GM18526 (cell line): ENCODE results near the gene EXPH5.

ENCODE experiments used
- POLR2A ChIP-seq: IDR thresholded peaks from 3 replicates; pipeline ENCODE4 v1.6.1; 2011; ENCODE audit not compliant: insufficient read length; ENCODE audit errors: extremely low read depth

The EXPH5 gene

DNA sequence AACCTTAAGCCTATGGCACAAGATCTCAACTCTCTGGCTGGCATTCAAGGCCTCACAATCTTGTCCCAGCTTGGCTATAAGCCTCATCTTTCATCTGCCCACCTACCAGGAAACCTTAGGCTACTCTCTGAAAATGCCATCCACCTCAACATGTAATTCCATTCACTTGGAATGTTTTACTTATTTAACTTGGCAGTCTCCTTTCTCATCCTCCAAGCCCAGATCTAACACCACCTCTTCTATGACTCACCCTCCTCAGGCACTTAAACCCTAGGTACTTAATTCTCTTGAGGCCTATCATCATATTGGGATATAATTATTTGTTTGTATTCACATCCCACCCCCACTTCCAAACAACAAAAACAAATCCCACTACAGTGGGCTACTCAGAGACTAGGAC is 110.4 kb downstream of the EXPH5 start:
- TF ChIP-seq POLR2A, result no peak

DNA sequence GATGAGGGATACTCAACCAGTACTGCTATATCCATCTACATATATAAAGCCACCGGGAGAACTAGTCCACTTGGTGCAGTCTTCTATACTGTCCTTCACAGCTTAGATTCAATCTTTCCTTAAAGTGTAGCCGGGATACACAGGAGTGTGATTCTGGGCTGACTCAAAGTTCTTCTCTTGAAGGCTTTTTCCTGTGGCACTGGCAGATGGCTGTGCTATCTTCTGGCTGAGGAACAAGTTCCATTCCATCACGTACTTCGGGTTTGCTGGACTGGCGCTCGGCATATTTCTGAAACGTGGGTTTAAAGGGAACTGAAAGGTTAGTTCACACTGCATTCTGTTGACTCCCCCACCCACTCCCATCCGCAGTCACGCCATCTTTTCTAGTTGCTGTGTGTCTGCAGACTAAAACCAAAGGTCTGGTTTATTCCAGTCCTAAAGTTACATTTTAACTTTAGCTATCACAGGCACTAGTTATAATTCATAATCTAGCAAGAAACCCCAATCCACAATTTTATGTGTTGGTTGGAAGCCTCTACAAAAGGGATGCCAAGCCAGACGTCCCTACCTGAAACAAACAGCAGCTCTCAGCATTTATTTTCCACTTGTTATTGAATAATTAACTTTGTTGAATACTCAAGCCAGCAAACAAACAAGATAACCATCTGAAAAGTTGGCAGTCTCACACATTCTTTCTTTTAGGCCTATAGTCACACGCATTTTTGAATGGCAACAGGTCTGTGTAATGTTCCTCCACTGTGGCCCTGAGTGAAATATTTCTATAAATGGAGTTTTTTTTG is 118.7 kb downstream of the EXPH5 start:
- no peak for TF ChIP-seq POLR2A

DNA sequence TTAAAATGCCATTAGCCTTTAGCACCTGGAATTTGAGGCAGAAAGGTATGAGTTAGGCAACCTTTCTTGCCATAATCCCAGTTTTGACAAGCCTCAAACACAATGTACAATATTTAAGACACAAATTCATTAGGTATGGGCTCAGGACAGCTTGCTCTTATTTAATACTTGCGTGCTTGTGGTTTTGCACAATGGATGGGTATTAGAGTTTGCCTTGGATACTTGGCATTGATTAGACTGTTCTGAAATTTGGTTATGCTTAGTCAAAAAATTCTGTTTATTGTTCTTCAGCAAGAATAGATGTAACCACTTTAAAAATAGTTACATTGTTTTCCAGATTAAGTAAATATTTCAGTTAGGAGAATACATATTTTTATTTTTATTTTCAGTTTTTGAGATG is 120.9 kb downstream of the EXPH5 start:
- TF ChIP-seq POLR2A, result no peak

DNA sequence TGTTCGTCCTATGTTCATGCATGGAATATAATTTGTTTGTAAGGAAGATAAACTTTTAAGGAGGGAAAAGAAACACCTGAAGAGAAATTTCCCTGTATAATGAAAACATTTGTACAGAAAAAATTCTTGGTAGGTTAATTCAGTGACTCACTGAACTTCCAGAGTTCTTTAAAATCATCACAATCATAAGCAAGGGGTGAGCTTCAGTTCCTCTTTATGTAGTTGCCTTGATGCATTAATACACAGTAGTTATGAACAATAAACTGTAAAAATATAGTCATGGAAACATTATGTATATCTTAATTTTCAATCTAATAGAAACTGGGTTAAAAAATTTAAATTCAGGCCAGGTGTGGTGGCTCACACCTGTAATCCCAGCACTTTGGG is 125.1 kb downstream of the EXPH5 start:
- TF ChIP-seq POLR2A, result no peak

DNA sequence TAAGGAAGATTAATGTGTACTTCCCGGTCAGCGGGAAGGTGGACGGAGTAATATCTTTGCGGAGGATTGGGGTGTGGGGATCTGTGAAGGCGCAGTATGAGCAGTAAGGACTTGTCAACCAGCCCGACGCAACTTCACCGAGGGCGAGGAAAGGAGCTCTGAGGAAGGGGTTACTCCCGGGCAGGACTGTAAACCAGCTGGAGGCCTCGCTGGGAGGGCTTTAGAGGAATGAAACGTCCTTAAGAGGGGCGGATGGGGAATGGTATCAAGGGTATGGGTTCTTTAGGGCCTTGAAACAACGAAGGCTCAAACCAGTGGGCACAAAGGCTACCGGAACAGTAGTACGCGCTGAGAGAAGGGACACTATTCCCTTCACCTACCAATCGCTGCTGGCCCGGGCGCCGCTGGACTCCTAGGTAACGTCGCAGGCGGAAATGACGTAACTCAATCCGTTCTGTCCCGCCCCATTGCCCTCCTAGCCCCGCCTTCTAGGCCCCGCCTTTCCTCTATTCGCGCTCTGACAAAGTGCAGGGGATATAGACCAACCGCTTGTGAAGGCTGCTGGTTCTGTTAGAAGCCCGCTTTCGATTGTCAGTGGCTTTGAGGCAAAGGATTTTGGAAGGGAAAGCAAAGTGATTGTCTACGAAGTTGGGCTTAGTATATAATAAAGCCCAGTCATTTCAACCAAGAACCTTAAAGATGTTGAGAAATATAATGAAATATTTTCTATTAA is 126.3 kb downstream of the EXPH5 start, which contains the start of gene C11orf65:
TSS of gene C11orf65 (minus strand) at position 439 of the 733 bp plus-strand sequence. CDS start 5,970 bp downstream, outside the sequence.
- TF ChIP-seq POLR2A, result peak; percentile 87

DNA sequence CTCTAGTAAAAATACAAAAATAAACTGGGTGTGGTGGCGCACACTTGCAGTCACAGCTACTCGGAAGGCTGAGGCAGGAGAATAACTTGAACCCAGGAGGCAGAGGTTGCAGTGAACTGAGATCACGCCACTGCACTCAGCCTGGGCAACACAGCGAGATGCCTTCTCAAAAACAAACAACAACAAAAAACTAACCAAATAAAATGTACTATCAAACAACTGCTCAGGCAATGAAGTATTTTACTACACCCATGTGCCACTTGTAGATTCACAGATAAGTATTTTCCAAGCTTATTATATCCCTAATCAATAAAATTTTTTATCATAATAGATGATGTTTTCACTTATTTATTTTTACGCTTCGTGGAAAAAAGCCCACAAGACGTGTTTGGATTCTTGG is 127.2 kb downstream of the EXPH5 start:
- TF ChIP-seq POLR2A, result no peak
